Right ventricle myocardium inferior (tissue), 1 donor: ENCODE measurements around the gene MYL7. TPM values are rescaled to one million over a fixed set of nuclear protein-coding genes. Genes with fewer than 3 reads are reported as not detected.

ENCODE experiments used
- ATAC-seq: fragments of 200-7000 bp; cut with Tn5 transposase; one replicate; pipeline ENCODE4 v1.9.1; 2020; ENCODE audit warnings: mild to moderate bottlenecking, moderate library complexity
- DNase-seq: peaks from one replicate; pipeline ENCODE4 v3.0.0; 2021; ENCODE audit errors: missing footprints
- intact Hi-C: fragments of 100-400 bp; cut with DNase I; formaldehyde crosslinking; loops from one replicate; pipeline ENCODE4 v1.11.0; 2022
- total RNA-seq: library from RNA; stranded (reverse); fragmentation: NEBNext Ultra II Directional; extraction: Animal tissue kit (Norgen Biotek cat#: 25700); gene quantifications from one replicate; pipeline ENCODE4 v1.2.1, GENCODE V29; 2021
- donor health status: DM: no; HTN: yes; CAD: no; lungs with severe emphysema.

MYL7 gene
- total RNA-seq, 1 donor from 2014 or later = 3,838 TPM

DNA sequence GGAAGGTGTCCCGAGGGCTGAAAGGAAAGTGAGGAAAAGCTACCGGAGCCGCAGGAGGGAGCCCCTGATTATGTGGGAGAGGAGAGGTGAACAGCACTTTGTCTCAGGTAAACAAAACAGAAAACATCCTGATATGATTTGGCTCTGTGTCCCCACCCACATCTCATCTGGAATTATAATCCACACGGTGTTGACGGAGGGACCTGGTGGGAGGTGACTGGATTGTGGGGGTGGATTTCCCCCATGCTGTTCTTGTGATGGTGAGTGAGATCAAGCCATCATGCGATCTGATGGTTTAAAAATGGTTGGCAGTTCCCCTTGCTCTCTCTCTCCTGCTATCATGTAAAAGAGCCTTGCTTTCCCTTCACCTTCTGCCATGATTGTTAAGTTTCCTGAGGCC lies 20.7 kb downstream of the MYL7 start:
- intact Hi-C loops = no loop called here
- DNase-seq (no peak), ATAC-seq (no peak)

DNA sequence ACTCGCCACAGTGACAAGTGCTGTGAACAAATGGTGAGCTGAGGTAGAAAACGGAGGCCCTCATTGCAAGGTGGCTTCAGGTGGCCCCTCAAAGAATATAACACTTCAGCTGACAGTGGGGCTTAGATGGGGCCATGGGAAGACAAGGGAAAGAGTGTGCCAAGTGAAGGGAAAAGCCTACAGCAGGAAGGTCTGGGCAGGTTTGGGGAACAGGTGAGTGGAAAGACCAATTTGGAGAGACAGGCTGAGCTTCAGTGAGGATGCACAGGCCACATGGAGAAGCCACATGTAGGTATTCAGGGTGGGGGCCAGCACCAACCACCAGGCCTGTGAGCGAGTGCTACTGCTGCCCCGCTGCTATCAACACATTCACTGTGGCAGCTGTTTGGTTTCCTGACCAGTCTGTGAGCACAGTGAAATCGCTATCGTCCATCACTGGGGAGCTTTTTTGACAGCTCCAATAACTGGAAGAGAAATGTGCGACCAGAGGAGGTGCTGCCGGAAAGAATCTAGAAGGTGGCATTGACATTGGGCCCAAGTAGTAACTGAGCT lies 21.2 kb downstream of the MYL7 start:
- DNase-seq = peak; percentile 58
- no peak for ATAC-seq
- intact Hi-C loops = no loop called here

DNA sequence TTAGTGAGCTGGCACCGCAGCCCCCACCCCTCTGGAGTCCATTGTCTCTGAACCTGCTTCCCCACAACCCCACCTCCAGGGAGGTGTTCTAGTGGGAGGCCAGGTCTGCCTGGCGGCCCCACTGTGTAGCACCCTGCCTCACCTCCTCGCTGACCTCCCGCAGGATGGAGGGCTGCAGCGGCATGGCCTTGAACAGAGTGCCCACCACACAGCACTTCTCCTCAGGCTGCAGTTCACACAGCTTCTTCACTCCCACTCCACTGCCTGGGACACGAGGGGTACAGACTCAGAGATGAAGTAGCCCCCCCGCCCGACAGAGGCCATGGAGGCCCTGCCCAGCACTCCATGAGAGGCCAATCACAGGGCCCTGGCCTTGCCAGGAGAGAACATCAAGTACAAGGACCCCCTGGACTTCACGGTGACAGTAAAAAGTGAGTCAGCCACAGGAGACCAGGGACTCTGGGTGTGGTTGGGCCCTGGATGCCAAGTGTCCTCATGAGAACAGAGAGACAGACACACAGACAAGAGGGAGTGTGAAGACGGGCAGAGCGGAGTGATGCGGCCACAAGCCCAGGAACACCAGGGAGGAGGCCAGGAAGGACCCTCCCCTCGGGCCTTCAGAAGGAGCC lies 23.2 kb downstream of the MYL7 start:
- intact Hi-C loops = no loop called here
- no peak for ATAC-seq
- peak; percentile 35 for DNase-seq

DNA sequence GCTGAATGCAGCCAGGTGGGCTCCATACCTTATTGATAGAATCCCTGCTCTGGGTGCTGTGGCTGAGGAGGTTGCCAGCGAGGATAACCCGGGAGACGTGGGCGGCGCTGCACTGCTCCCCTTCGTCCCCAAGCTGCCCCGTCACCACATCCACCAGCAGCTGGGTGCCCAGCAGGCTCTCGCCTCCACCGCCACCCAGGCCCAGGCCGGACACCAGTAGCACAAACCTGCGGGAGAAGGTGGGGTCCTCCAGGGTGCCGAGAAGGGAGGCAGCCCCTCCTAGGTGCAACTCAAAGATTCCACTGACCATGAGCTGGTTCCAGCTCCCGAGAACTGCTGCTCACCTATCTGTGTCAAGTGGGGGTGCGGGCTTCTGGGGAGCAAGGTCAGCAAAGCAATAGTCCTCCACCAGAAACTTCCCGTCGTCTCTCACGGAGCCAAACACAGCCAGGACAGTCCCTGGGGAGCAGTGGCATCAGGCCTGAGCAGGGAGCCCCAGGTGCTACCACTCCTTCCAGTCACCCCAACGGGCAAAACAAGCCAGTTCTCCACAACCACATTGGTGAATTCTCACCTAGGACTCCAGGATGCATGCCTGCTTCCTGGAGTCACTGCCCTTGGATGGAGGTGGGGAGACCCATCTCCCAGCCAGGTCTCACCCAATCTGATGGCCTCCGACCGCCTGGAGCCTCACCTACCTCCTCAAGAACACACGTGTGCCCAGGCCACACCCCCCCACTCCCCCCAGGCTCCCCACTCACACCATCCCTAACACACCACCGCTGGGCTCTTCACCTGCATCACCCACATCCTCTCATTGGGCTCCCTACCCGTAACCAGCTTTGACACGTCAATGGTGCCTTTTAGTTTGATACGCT lies 24.1 kb downstream of the MYL7 start:
- no peak for ATAC-seq
- peak; percentile 56 for DNase-seq
- intact Hi-C loops = no loop called here

DNA sequence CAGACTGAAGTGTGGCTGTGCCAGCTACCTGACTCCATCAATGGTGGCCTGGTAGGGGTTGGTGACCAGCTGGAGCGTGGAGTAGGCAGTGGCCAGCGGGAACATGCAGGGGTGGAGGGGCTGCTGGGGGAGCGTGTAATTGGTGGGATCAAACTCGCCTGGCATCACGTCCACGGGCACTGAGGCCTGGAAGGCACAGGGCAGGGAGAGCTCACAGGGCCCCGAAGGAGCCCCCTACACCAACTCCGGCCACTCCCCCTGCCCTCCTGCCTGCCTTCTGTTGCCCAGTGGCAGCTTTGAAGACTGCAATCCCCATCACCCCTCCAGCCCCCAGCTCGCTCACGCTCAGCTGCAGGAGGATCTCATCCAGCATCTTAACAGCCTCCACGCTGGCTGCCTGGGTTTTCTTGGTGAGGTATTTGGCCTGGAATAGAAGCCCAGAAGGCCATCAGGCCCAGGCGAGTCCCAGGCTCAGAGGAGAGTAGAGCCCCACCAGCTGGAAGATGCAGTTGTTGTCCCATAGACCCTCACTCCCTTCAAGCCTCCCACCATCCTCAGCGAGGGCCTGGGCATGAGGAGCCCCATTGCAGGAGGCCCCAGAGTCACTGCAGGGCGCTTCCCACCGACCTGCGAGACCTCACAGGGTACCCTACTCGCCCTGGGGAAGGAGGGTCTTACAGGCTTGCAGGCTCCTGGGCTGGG lies 24.9 kb downstream of the MYL7 start:
- DNase-seq (peak; percentile 25), ATAC-seq (no peak)
- intact Hi-C loops = no loop called here

DNA sequence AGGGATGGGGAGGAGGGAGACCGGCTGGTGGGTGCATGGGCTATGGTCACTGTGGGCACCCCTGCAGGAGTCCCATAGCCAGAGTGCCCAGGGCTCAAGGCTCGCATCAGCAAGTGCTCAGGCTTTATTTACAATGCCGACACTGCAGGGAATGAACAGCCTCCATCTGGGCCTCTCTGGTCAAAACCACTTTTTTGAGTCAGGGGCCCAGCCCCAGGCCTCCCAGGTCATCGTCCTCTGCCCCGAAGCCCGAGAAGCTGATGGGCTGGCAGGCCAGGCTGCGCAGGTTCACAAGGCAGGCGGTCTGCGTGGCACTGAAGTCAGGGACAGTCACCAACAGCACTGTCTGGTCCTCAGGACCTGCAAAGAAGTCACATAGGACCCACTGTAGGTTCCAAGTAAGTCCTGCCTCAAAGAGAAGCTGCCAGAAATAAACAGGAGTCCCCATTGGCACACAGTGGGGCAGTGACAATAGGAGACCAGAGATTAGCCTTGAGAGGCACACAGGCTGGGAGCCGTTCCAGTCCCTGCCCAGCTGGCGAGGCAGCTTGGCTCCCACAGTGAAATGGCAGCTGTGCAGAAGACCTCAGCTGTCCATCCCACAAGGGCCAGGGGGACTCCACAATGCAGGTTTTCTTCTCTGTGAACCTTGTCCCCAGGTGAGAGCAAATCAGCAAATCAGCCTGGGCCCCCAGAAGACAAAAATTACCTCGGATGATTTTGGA lies 26.4 kb downstream of the MYL7 start:
- ATAC-seq = peak; percentile 82

DNA sequence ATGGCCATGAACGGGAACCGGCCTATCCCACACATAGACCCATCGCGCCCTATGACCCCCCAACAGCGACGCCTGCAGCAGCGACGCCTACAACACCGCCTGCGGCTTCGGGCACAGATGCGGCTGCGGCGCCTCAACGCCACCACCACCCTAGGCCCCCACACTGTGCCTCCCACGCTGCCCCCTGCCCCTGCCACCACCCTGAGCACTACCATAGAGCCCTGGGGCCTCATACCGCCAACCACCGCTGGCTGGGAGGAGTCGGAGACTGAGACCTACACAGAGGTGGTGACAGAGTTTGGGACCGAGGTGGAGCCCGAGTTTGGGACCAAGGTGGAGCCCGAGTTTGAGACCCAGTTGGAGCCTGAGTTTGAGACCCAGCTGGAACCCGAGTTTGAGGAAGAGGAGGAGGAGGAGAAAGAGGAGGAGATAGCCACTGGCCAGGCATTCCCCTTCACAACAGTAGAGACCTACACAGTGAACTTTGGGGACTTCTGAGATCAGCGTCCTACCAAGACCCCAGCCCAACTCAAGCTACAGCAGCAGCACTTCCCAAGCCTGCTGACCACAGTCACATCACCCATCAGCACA lies 27.3 kb downstream of the MYL7 start:
- peak; percentile 66 for DNase-seq

More for the DNA sequence above, 26.4 kb downstream of the MYL7 start:
- intact Hi-C loops = no loop called here
- peak; percentile 80 for DNase-seq

DNA sequence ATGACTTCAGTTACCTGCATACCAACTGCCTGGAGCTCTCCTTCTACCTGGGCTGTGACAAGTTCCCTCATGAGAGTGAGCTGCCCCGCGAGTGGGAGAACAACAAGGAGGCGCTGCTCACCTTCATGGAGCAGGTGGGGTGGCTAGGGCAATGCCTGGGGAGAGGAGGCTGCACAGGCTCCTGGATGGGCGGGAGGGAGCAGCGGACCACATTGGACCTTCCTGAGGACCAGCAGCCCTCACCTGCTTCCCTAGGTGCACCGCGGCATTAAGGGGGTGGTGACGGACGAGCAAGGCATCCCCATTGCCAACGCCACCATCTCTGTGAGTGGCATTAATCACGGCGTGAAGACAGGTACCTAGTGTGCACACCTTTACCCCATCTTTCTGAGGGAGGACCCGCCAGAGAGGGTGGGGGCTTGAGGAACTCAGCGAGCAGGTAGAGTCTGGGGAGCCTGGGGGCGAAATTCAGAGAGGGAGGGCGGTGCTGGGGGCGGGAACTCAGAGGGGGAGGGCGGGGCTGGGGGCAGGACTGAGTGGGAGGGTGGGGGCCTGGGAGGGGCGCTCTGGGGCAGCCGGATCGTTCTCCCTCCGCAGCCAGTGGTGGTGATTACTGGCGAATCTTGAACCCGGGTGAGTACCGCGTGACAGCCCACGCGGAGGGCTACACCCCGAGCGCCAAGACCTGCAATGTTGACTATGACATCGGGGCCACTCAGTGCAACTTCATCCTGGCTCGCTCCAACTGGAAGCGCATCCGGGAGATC lies 28.0 kb downstream of the MYL7 start:
- intact Hi-C loops = no loop called here
- ATAC-seq (no peak), DNase-seq (peak; percentile 23)

More for the DNA sequence above, 27.3 kb downstream of the MYL7 start:
- ATAC-seq = no peak
- intact Hi-C loops = no loop called here

DNA sequence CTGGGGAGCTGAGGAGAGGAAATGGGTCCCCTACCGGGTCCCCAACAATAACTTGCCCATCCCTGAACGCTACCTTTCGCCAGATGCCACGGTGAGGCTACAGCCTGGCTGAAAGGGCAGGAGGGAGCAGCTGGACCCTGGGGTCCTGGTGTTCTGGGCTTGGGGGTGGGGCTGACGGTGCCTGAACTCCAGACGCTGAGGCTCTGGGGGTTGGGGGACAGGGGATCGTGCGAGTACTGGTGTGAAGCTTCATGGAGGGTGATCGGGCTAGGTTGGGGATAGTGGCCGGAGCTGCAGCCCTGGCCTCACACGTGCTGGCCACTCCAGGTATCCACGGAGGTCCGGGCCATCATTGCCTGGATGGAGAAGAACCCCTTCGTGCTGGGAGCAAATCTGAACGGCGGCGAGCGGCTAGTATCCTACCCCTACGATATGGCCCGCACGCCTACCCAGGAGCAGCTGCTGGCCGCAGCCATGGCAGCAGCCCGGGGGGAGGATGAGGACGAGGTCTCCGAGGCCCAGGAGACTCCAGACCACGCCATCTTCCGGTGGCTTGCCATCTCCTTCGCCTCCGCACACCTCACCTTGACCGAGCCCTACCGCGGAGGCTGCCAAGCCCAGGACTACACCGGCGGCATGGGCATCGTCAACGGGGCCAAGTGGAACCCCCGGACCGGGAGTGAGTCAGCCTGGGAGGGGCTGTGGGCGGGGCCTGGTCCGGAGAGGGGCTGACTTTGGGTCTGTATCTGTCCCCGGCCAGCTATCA lies 28.7 kb downstream of the MYL7 start:
- peak; percentile 72 for DNase-seq
- intact Hi-C loops = no loop called here
- no peak for ATAC-seq

DNA sequence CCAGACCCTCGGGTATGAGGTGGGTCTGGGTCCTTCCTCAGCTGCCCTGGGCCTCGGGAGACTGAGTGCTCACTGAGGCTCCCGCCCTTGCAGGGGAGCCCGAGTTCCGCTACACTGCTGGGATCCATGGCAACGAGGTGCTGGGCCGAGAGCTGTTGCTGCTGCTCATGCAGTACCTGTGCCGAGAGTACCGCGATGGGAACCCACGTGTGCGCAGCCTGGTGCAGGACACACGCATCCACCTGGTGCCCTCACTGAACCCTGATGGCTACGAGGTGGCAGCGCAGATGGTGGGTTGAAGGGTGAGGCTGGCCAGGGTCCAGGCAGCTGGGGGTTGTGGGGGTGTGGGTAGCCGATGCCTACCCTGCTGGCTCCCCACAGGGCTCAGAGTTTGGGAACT lies 29.4 kb downstream of the MYL7 start:
- intact Hi-C loops = no loop called here
- ATAC-seq = no peak
- DNase-seq = peak; percentile 64

DNA sequence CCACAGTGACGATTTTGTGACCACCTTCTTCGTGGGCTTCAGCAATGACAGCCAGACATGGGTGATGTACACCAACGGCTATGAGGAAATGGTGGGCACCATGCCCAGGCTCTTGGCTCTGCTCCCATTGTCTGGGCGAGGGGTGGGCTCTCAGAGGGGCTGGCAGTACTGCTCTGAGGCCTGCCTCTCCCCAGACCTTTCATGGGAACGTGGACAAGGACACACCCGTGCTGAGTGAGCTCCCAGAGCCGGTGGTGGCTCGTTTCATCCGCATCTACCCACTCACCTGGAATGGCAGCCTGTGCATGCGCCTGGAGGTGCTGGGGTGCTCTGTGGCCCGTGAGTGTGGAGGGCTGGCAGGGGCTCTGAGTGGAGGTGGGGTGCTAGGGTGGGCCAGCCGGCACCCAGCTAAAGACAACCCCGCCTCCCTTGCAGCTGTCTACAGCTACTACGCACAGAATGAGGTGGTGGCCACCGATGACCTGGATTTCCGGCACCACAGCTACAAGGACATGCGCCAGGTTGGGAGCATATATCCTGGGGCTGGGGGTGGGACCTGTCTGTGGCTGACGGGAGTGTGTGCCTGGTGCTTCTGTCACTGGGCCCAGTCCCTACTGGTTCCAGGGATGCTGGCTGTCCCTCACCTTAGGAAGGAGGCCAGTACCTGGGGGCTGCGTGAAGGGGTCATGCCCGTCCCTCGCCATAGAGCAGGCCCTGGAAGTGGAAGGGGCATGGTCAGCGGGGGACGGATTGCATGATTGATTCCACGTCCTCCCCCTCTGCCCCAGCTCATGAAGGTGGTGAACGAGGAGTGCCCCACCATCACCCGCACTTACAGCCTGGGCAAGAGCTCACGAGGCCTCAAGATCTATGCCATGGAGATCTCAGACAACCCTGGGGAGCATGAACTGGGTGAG lies 30.2 kb downstream of the MYL7 start:
- DNase-seq (peak; percentile 48), ATAC-seq (no peak)
- intact Hi-C loops = no loop called here

DNA sequence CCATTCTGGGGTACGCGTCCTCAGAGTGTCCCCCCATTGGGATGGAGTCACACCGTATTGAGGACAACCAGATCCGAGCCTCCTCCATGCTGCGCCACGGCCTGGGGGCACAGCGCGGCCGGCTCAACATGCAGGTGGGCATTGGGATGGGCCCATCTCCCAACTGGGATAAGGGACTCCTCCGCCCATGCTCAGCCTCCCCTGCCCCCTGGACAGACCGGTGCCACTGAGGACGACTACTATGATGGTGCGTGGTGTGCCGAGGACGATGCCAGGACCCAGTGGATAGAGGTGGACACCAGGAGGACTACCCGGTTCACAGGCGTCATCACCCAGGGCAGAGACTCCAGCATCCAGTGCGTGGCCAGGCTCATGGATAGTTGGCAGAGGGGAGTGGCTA lies 31.1 kb downstream of the MYL7 start:
- peak; percentile 44 for DNase-seq
- intact Hi-C loops = no loop called here
- no peak for ATAC-seq

DNA sequence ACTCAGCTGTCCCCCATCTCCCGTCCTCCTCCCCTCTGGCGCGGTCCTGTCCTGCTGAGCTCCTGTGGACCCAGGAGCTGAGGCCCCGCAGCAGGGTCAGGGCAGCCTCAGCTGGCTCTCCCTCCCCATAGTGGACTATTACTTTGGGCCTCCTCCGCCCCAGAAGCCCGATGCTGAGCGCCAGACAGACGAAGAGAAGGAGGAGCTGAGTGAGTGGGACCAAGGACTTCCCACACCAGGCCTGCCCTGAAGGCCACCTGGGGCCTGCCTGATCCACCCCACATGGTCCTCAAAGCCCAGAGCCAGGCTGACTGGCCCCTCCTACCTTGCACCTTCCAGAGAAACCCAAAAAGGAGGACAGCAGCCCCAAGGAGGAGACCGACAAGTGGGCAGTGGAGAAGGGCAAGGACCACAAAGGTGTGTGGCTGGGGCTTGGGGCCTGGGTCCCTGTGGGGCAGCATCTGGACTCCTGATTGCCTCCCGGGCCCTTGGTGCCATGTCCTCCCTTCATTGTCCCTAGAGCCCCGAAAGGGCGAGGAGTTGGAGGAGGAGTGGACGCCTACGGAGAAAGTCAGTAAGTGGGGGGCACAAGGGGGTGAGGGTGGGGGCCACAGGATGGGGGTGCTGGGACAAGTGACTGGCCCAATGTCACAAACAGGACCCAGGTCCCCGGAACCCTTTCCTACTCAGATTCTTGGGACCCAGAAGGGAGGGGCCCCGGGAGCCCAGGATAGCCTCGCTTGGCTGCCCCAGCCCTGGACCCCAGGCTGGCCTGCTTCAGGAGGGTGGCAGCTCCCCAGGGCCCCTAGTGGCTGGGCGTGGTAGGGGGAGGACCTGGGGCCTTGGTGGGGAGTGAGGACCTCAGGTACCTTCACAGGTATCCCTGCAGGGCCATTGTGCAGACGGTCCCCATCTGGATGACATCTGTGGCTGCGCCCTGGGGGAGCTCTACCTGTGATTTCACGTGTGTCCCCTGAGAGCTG lies 32.1 kb downstream of the MYL7 start:
- ATAC-seq (no peak), DNase-seq (peak; percentile 53)
- intact Hi-C loops = no loop called here

DNA sequence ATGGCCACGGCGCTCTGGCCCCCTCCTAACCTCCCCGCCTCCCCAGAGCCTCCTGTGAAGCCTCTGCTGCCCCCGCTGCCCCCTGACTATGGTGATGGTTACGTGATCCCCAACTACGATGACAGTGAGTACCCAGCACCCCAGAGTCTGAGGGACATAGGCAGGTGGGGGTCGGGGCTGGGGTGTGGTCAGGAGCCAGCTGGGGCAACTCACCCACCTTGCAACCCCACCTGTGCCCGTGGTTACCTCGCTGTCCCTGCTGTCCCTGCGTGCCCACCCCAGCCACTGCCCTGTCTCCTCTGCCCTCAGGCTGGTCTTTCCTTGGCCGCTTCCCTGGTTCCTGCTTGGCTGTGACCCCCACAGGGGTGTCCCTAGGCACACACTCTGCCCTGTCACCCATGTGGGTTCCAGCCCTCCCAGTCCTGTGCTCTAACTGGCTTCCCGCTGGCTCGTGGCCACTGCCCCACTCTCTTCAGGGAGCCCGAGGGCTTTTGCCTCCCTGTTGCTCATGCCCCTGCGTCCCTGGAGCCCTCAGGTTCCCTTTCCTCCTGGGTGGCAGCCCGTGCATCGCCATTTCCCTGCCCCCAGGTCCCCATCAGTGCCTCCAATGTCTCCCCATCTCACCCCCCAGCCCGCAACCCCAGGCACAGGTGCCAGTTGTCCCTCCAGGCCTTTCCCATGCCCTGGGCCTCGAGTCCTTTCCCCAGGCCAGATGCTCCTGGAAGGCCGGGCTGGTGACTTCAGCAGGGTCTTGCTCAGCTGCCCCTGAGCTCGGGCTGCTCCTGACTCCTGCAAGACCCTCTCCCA lies 33.0 kb downstream of the MYL7 start:
- DNase-seq (peak; percentile 26), ATAC-seq (no peak)
- intact Hi-C loops = no loop called here
